Stimulated activated CD4-positive, alpha-beta T cell treated with anti-CD3 and anti-CD28 coated beads, Interleukin-15, amount 100 ng/mL, for 48 hours (primary cell): Measurements from ENCODE around the gene DGKB.

Experiments
- DNase-seq, 2 donors: peaks; one replicate each; pipeline ENCODE4 v3.0.0-alpha.2; 2020; ENCODE audit warnings: low read depth in 2 of 2

The DGKB gene

GRCh38 chr7:14457568-14458453 is 444.7 kb downstream of the DGKB start:
- DNase-seq = peak in 1 of 2 donors; percentile 12

- no peak for DNase-seq
Measured at GRCh38 chr7:14449291-14449690, 453.3 kb downstream of the DGKB start.

GRCh38 chr7:14446829-14447228 is 455.7 kb downstream of the DGKB start:
- no peak for DNase-seq

GRCh38 chr7:14446219-14446618 is 456.3 kb downstream of the DGKB start:
- no peak for DNase-seq

GRCh38 chr7:14438366-14438765 is 464.2 kb downstream of the DGKB start:
- DNase-seq = no peak

DNA sequence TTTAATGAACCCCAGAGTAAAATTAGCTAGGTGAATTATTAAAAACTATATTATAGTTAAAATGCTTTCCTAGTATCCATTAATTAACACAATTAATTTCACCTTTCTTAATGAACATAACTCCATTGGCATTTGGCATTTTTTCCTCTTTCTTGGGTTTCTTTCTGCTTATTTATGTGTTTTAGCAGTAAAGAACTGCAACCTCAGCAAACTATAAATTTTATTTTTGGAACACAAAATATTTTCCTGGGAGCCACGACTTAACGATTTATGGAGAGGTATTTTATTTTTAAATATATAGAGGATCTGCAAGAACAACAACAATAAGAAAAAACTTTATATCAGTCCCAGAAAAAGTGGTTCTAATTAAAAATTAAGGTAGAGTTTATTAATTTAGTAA is 465.7 kb downstream of the DGKB start:
- no peak for DNase-seq

GRCh38 chr7:14432924-14433323 is 469.6 kb downstream of the DGKB start:
- DNase-seq = no peak

GRCh38 chr7:14430926-14431325 is 471.6 kb downstream of the DGKB start:
- DNase-seq = no peak

GRCh38 chr7:14425559-14425958 is 477.0 kb downstream of the DGKB start:
- DNase-seq = no peak

- no peak for DNase-seq
Measured at GRCh38 chr7:14424675-14425074, 477.9 kb downstream of the DGKB start.

DNA sequence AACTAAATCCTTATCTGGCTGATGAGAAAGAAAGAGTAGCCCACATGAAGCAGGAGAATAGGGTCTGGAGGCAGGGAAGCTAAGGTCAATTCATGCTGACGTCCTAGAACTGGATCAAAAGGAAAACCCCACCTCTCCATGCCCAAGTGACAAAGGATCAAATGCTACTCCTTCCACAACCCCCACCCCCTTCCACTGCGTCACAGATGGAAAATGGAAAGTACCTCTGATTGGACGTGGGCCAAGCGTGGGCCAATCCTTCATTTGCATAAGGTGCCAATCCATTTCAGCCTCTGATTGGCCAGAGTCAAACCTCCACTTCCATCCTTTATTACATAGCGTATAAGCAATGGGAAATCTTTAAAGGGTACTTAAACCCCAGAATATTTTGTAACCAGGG is 481.8 kb downstream of the DGKB start:
- DNase-seq = no peak

- DNase-seq = no peak
Measured at GRCh38 chr7:14419531-14419930, 483.0 kb downstream of the DGKB start.

DNA sequence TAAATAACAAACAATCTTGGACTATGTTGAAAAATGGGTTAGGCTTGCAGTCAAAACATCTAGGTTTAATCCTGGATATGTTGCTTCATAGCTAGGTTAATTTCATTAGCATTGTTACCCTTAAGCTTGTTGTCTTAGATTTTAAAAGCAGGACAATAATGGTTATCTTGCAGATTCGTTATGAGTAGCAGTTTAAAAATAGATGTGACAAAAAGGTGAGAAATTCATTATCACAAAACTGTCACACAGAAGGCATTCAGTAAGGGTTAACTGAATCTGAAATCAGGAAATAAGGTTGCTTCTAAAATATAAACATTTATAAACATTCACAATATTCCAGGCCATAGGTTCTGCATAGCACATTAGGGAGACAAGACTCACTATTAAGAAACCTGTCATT is 483.9 kb downstream of the DGKB start:
- DNase-seq = no peak

- no peak for DNase-seq
Measured at GRCh38 chr7:14414274-14414986, 488.1 kb downstream of the DGKB start.

DNA sequence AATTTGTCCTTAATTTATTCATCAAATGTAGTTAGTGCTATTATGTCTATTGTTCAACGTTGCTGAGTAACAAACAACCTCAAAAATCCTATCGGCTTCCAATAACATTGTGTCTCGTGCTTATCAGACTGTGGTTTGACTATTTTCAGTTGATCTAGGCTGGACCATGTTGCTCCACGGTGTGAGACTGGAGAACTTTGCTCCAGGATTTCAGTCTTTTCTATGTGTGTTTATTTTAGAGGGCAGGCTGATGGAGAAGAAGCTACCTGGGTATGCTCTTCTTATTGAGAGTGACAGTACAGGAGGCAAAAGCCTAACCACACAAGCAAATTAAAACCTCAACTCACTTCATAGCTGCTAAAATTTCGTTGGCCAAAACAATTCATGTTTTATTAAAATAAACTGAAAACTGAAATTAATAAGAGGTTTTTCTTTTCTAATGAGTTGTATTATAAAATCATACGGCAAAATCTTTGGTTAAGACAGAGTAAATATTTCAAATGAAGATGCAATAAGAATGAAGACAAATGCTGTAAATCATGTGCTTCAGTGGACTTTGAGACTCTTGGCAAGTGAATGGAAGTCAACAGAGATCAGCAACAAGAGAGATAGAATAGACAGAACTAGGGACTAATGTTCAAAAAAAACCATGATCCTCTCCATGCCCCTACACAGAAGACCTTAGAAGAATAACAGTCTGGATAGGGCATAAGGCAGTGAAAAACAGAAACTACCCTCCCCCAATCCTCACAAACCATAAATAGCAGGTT is 495.1 kb downstream of the DGKB start:
- no peak for DNase-seq

- DNase-seq = no peak
Measured at GRCh38 chr7:14403587-14403986, 499.0 kb downstream of the DGKB start.

- no peak for DNase-seq
Measured at GRCh38 chr7:14400271-14400670, 502.3 kb downstream of the DGKB start.

GRCh38 chr7:14398526-14398925 is 504.0 kb downstream of the DGKB start:
- DNase-seq = no peak

- no peak for DNase-seq
Measured at GRCh38 chr7:14395860-14396259, 506.7 kb downstream of the DGKB start.

DNA sequence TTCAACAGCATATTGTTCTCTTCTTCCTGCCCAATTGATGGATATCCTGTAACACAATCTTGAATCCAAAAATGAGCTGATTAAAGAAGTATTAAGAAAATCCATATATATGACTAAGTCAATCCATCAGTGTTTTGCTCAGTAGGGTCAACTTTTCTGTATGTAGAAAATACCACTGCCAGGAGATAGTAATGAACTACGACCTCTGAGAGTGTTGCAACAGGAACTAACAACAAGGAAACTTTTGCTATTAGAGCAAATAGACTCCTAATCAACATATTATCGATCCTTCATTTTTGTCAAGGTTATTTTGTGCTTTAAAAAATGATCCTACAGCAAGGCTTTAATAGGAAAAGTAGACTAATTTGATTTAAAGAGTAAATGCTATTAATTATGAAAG is 507.8 kb downstream of the DGKB start:
- DNase-seq = no peak

DNA sequence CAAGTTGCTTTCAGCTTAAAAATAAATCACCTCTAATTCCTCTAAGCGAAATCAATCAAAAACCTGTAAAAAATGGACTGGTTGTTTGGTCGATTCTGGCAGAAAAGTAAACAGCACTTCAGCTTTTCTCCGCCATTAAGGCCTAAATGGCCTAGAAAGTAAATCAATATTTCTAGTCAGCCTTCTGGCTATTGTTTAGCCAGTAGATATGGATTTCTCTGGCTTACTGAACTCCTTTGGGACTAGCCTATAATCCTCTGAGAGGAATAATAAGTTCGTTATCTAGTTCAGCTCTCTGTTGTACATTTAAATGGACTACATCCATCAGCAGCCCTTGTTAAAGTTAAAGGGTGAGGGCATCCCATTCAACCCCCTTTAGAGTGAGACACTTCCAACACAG is 513.0 kb downstream of the DGKB start:
- DNase-seq = no peak

- DNase-seq = no peak
Measured at GRCh38 chr7:14389181-14389591, 513.4 kb downstream of the DGKB start.
